Neuronal stem cell (in vitro differentiated cells): ENCODE results near the gene SPACDR. TPM values are rescaled to one million over a fixed set of nuclear protein-coding genes. Genes with fewer than 3 reads are reported as not detected.

ENCODE experiments used
- DNase-seq: peaks from one replicate; pipeline ENCODE4 v3.0.0-alpha.2; 2013; ENCODE audit warnings: low spot score
- H2AFZ ChIP-seq: one replicate; pipeline ENCODE4 v1.6.1; 2013; ENCODE audit warnings: mild to moderate bottlenecking, low read length, inconsistent platforms
- H2AK5ac ChIP-seq: 2 replicates; pipeline ENCODE4 v1.6.1; 2013; ENCODE audit warnings: low read depth, mild to moderate bottlenecking, inconsistent platforms, low read length, moderate library complexity, mixed read lengths
- H2BK120ac ChIP-seq: 2 replicates; pipeline ENCODE4 v1.6.1; 2013; ENCODE audit warnings: low read depth, mild to moderate bottlenecking, inconsistent platforms, low read length, moderate library complexity, mixed read lengths
- H2BK12ac ChIP-seq: one replicate; pipeline ENCODE4 v1.6.1; 2013; ENCODE audit warnings: low read length, inconsistent platforms
- H2BK15ac ChIP-seq: 2 replicates; pipeline ENCODE4 v1.6.1; 2013; ENCODE audit warnings: mild to moderate bottlenecking, low read length, inconsistent platforms, mixed read lengths
- H2BK5ac ChIP-seq: one replicate; pipeline ENCODE4 v1.6.1; 2013; ENCODE audit warnings: inconsistent platforms, mild to moderate bottlenecking, low read length, moderate library complexity
- H3K14ac ChIP-seq: one replicate; pipeline ENCODE4 v1.6.1; 2013; ENCODE audit warnings: low read length, inconsistent platforms
- H3K18ac ChIP-seq: 2 replicates; pipeline ENCODE4 v1.6.1; 2013; ENCODE audit warnings: low read length, inconsistent platforms
- H3K23ac ChIP-seq: 2 replicates; pipeline ENCODE4 v1.6.1; 2013; ENCODE audit warnings: low read depth, mild to moderate bottlenecking, mixed read lengths, low read length, inconsistent platforms; ENCODE audit not compliant: poor library complexity
- H3K27ac ChIP-seq: replicated peaks from 3 replicates; pipeline ENCODE4 v1.5.1; 2013; ENCODE audit warnings: low read length, inconsistent platforms
- H3K27me3 ChIP-seq, 3 experiments: 2 replicates each; pipeline ENCODE4 v1.6.1; 2013; ENCODE audit warnings: low read length in 3 of 3, mild to moderate bottlenecking in 2 of 3, inconsistent platforms in 1 of 3, low read depth in 1 of 3, mixed read lengths in 1 of 3, moderate library complexity in 1 of 3; ENCODE audit not compliant: control insufficient read depth in 3 of 3, insufficient read depth in 3 of 3
- H3K36me3 ChIP-seq, 2 donors: replicated peaks in 1 of 2; 2 replicates each; pipeline ENCODE4 v1.6.1; 2013; ENCODE audit warnings: low read length in 2 of 2; ENCODE audit not compliant: control insufficient read depth in 2 of 2, insufficient read depth in 2 of 2
- H3K4ac ChIP-seq: 2 replicates; pipeline ENCODE4 v1.6.1; 2013; ENCODE audit warnings: inconsistent platforms, mild to moderate bottlenecking, low read length, moderate library complexity
- H3K4me1 ChIP-seq, 2 donors: 1 replicate in 1 of 2; 2 replicates in 1 of 2; pipeline ENCODE4 v1.6.1; 2013; ENCODE audit warnings: low read length in 2 of 2, low read depth in 1 of 2; ENCODE audit not compliant: control insufficient read depth in 2 of 2, insufficient read depth in 1 of 2
- H3K4me2 ChIP-seq: one replicate; pipeline ENCODE4 v1.6.1; 2013; ENCODE audit warnings: mild to moderate bottlenecking, low read length, inconsistent platforms; ENCODE audit not compliant: insufficient read depth, poor library complexity, severe bottlenecking
- H3K4me3 ChIP-seq, 2 donors: 2 replicates each; pipeline ENCODE4 v1.5.1; 2013; ENCODE audit warnings: low read length in 2 of 2, mild to moderate bottlenecking in 2 of 2, inconsistent platforms in 1 of 2, moderate library complexity in 1 of 2
- H3K79me1 ChIP-seq: one replicate; pipeline ENCODE4 v1.6.1; 2013; ENCODE audit warnings: low read depth, mild to moderate bottlenecking, inconsistent platforms, low read length, moderate library complexity
- H3K9ac ChIP-seq: one replicate; pipeline ENCODE4 v1.6.1; 2013; ENCODE audit warnings: mild to moderate bottlenecking, low read depth, low read length, inconsistent platforms; ENCODE audit not compliant: poor library complexity
- H3K9me3 ChIP-seq, 2 donors: replicated peaks in 1 of 2; 2 replicates each; pipeline versions ENCODE3 to v1.6.1; 2013; ENCODE audit warnings: low read length in 2 of 2, mild to moderate bottlenecking in 2 of 2, inconsistent platforms in 1 of 2, low read depth in 1 of 2, mixed read lengths in 1 of 2, moderate library complexity in 1 of 2; ENCODE audit not compliant: control insufficient read depth in 2 of 2, insufficient read depth in 1 of 2
- H4K8ac ChIP-seq: one replicate; pipeline ENCODE4 v1.6.1; 2013; ENCODE audit warnings: low read depth, mild to moderate bottlenecking, inconsistent platforms, low read length, moderate library complexity
- H4K91ac ChIP-seq: one replicate; pipeline ENCODE4 v1.6.1; 2013; ENCODE audit warnings: low read length, low read depth, mild to moderate bottlenecking, inconsistent platforms; ENCODE audit not compliant: poor library complexity
- whole genome bisulfite sequencing, 2 donors: extraction: QIAGEN DNeasy Blood & Tissue Kit; methylation state at CpG; one replicate each; pipeline ENCODE4 v1.1.7; 2013; ENCODE audit warnings: missing lambda C conversion rate in 2 of 2, mixed read lengths in 1 of 2; ENCODE audit not compliant: insufficient read length in 2 of 2, insufficient replicate concordance in 1 of 2; ENCODE audit errors: extremely low coverage in 2 of 2; 5-methylcytosine and 5-hydroxymethylcytosine counted together
- polyA plus RNA-seq, 2 experiments: library from polyadenylated mRNA; stranded (reverse); fragments of 200-250 nt; gene quantifications; one replicate each; pipeline ENCODE4 v1.2.3, GENCODE V29; 2013

Gene SPACDR
- 1.6 TPM for polyA plus RNA-seq (2013, experiment 1 of 2)
- 1.2 TPM for polyA plus RNA-seq (2013, experiment 2 of 2)

GRCh38 chr7:100464210-100464660 lies at the start of gene SPACDR:
Gene SPACDR, minus strand, starts transcription at chr7:100464260. Its CDS starts 235 bp downstream, at chr7:100464025.
- H4K91ac ChIP-seq, result no peak within 1 kb of the TSS
- H2AK5ac ChIP-seq, result no peak within 1 kb of the TSS
- H2BK15ac ChIP-seq, result no peak within 1 kb of the TSS
- no peak within 1 kb of the TSS for H3K4me3 ChIP-seq
- WGBS, 2 donors, result no CpG with 5 or more reads among the region's 7 CpGs
- no peak within 1 kb of the TSS for H2BK5ac ChIP-seq
- no peak within 1 kb of the TSS for H3K4me2 ChIP-seq
- H3K18ac ChIP-seq, result no peak within 1 kb of the TSS
- H3K4me1 ChIP-seq, result no peaks in the 10 kb centered on the region
- no peak within 1 kb of the TSS for H2BK120ac ChIP-seq
- peaks cover 2 to 15% of the 10 kb centered on the region in 2 donors for H3K36me3 ChIP-seq
- H3K9ac ChIP-seq, result no peak within 1 kb of the TSS
- no peak within 1 kb of the TSS for H3K4ac ChIP-seq
- H3K79me1 ChIP-seq, result no peaks in the 10 kb centered on the region
- no peak within 1 kb of the TSS for H3K27ac ChIP-seq
- H4K8ac ChIP-seq, result no peak within 1 kb of the TSS
- no peak within 1 kb of the TSS for H2AFZ ChIP-seq
- no peak within 1 kb of the TSS for H3K23ac ChIP-seq
- no peak for DNase-seq
- H3K9me3 ChIP-seq, result no peaks in the 10 kb centered on the region
- no peaks in the 10 kb centered on the region for H3K27me3 ChIP-seq
- H2BK12ac ChIP-seq, result no peak within 1 kb of the TSS
- no peak within 1 kb of the TSS for H3K14ac ChIP-seq

- H3K27ac ChIP-seq, result no peak overlapping the region
- H3K18ac ChIP-seq, result no peak overlapping the region
- no peaks in the 10 kb centered on the region for H3K4me1 ChIP-seq
- no peak overlapping the region for H3K4me2 ChIP-seq
- DNase-seq, result no peak
- H3K36me3 ChIP-seq, result no peaks in the 10 kb centered on the region
- H3K9me3 ChIP-seq, result no peaks in the 10 kb centered on the region
- H4K91ac ChIP-seq, result no peak overlapping the region
- H2AFZ ChIP-seq, result no peak overlapping the region
- H2BK120ac ChIP-seq, result no peak overlapping the region
- no peak overlapping the region for H2BK15ac ChIP-seq
- H3K79me1 ChIP-seq, result no peaks in the 10 kb centered on the region
- no peak overlapping the region for H2BK12ac ChIP-seq
- H2BK5ac ChIP-seq, result no peak overlapping the region
- no peak overlapping the region for H3K23ac ChIP-seq
- H3K27me3 ChIP-seq, result no peaks in the 10 kb centered on the region
- no peak overlapping the region for H2AK5ac ChIP-seq
- no peak overlapping the region for H3K9ac ChIP-seq
- no peak overlapping the region for H3K14ac ChIP-seq
- H3K4me3 ChIP-seq, result no peak overlapping the region
- no peak overlapping the region for H3K4ac ChIP-seq
- no peak overlapping the region for H4K8ac ChIP-seq
- 100% methylated on average over 1 of the region's 9 CpGs; no CpG with 5 or more reads in 1 of the 2 donors for WGBS, 2 donors
Observed at GRCh38 chr7:100513212-100513810, 49.3 kb upstream of the SPACDR start.

GRCh38 chr7:100510437-100511239 lies 46.6 kb upstream of the SPACDR start:
- no peak overlapping the region for H2AK5ac ChIP-seq
- no peak overlapping the region for H2AFZ ChIP-seq
- no peak overlapping the region for H2BK15ac ChIP-seq
- H3K9ac ChIP-seq, result no peak overlapping the region
- peaks cover 0 to 3% of the 10 kb centered on the region in 2 donors for H3K4me1 ChIP-seq
- H3K36me3 ChIP-seq, result no peaks in the 10 kb centered on the region
- no peak overlapping the region for H2BK12ac ChIP-seq
- H3K27ac ChIP-seq, result no peak overlapping the region
- H3K79me1 ChIP-seq, result no peaks in the 10 kb centered on the region
- H3K27me3 ChIP-seq, result no peaks in the 10 kb centered on the region
- no peak overlapping the region for H2BK120ac ChIP-seq
- no peak overlapping the region for H4K91ac ChIP-seq
- no peak overlapping the region for H3K4ac ChIP-seq
- no peak overlapping the region for H3K4me2 ChIP-seq
- no peak for DNase-seq
- no peak overlapping the region for H3K4me3 ChIP-seq
- WGBS, 2 donors, result no CpG with 5 or more reads among the region's 9 CpGs
- H3K23ac ChIP-seq, result no peak overlapping the region
- H3K14ac ChIP-seq, result no peak overlapping the region
- H4K8ac ChIP-seq, result no peak overlapping the region
- H3K18ac ChIP-seq, result no peak overlapping the region
- no peaks in the 10 kb centered on the region for H3K9me3 ChIP-seq
- H2BK5ac ChIP-seq, result no peak overlapping the region

DNA sequence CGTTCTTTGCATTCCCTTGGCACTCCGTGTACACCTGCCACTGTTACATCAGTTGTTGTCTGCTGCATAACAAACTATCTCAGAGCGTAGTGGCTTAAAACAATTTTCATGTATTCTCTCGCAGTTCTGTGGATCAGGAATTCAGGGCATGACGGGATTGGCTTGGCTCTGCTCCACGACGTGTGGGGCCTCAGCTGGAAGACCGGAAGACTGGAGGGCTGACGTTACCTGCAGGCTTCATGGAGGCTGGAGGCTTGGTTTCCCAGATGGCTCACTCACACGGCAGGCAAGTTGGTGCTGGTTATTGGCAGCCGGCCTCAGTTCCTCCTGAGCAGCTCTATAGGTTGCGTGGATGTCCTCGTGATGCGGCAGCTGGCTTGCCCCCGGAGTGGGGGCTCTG lies 45.2 kb upstream of the SPACDR start:
- Histone ChIP-seq H3K4ac (no peak overlapping the region), H3K18ac (no peak overlapping the region), H2BK120ac (no peak overlapping the region), H3K4me2 (no peak overlapping the region), H2AFZ (peak overlapping the region; percentile 37), H3K23ac (no peak overlapping the region), H3K27me3 (no peaks in the 10 kb centered on the region), H3K4me1 (peaks cover 0 to 3% of the 10 kb centered on the region in 2 donors), H3K9me3 (no peaks in the 10 kb centered on the region), H3K27ac (no peak overlapping the region), H2BK5ac (no peak overlapping the region), H3K14ac (no peak overlapping the region), H3K36me3 (no peaks in the 10 kb centered on the region), H3K79me1 (no peaks in the 10 kb centered on the region), H4K91ac (no peak overlapping the region), H3K9ac (no peak overlapping the region), H2BK15ac (no peak overlapping the region), H2AK5ac (no peak overlapping the region), H2BK12ac (no peak overlapping the region), H4K8ac (no peak overlapping the region), H3K4me3 (no peak overlapping the region)
- WGBS, 2 donors, result no CpG with 5 or more reads among the region's 15 CpGs
- DNase-seq, result no peak
